GM23338 (cell line): ENCODE data around the gene SLC10A2. TPM values are rescaled to one million over a fixed set of nuclear protein-coding genes. Genes with fewer than 3 reads are reported as not detected.

Experiments used
- ATAC-seq: fragments of 200-7000 bp; cut with Tn5 transposase; 3 replicates; pipeline ENCODE4 v1.9.1; 2020
- DNase-seq: peaks from one replicate; pipeline ENCODE4 v3.0.0-alpha.2; 2015; ENCODE audit warnings: low spot score
- H2AFZ ChIP-seq: fragments of 200-600 bp; sonication (generic); 2 replicates; pipeline ENCODE4 v1.8.0; 2016; ENCODE audit warnings: antibody characterized with exemption, mild to moderate bottlenecking, moderate library complexity
- H3F3A ChIP-seq: fragments of 200-600 bp; sonication (generic); replicated peaks from 2 replicates; pipeline ENCODE4 v1.8.0; 2017; ENCODE audit warnings: antibody characterized with exemption, mixed run types, low read depth
- H3K27ac ChIP-seq: fragments of 200-600 bp; sonication (generic); 2 replicates; pipeline ENCODE4 v1.6.1; 2016; ENCODE audit warnings: low read depth
- H3K27me3 ChIP-seq: fragments of 200-600 bp; sonication (generic); 2 replicates; pipeline ENCODE4 v1.8.0; 2016; ENCODE audit warnings: mild to moderate bottlenecking, mixed run types, moderate library complexity; ENCODE audit not compliant: insufficient read depth
- H3K36me3 ChIP-seq: fragments of 200-600 bp; sonication (generic); 2 replicates; pipeline ENCODE4 v1.8.0; 2016; ENCODE audit warnings: mild to moderate bottlenecking; ENCODE audit not compliant: insufficient read depth
- H3K4me1 ChIP-seq: fragments of 200-600 bp; sonication (generic); 2 replicates; pipeline ENCODE4 v1.8.0; 2016; ENCODE audit warnings: mild to moderate bottlenecking, moderate library complexity; ENCODE audit not compliant: insufficient read depth
- H3K4me2 ChIP-seq: fragments of 200-600 bp; sonication (generic); 2 replicates; pipeline ENCODE4 v1.7.1; 2017; ENCODE audit warnings: mixed run types
- H3K4me3 ChIP-seq: fragments of 200-600 bp; sonication (generic); 2 replicates; pipeline ENCODE4 v1.6.1; 2016; ENCODE audit warnings: mixed run types
- H3K79me2 ChIP-seq: fragments of 200-600 bp; sonication (generic); replicated peaks from 2 replicates; pipeline ENCODE4 v1.8.0; 2017; ENCODE audit warnings: mild to moderate bottlenecking; ENCODE audit not compliant: insufficient read depth
- H3K9me2 ChIP-seq: fragments of 200-600 bp; sonication (generic); 2 replicates; pipeline ENCODE4 v1.8.0; 2017; ENCODE audit not compliant: insufficient read depth
- H4K20me1 ChIP-seq: fragments of 200-600 bp; sonication (generic); replicated peaks from 2 replicates; pipeline ENCODE4 v1.8.0; 2017; ENCODE audit warnings: mild to moderate bottlenecking; ENCODE audit not compliant: insufficient read depth
- H3K27ac Mint-ChIP-seq: 2 replicates; pipeline ENCODE4 v1.8.0; 2020; ENCODE audit warnings: inconsistent platforms, mild to moderate bottlenecking, moderate library complexity, mixed read lengths
- H3K27me3 Mint-ChIP-seq: 3 replicates; pipeline ENCODE4 v1.8.0; 2022; ENCODE audit warnings: low read depth, mild to moderate bottlenecking, moderate library complexity, mixed read lengths, inconsistent platforms; ENCODE audit not compliant: insufficient read depth, poor library complexity
- H3K36me3 Mint-ChIP-seq: 3 replicates; pipeline ENCODE4 v1.8.0; 2021; ENCODE audit warnings: low read depth, mild to moderate bottlenecking, inconsistent platforms, moderate library complexity, mixed read lengths
- H3K4me1 Mint-ChIP-seq: 3 replicates; pipeline ENCODE4 v1.8.0; 2020; ENCODE audit warnings: mild to moderate bottlenecking, inconsistent platforms, mixed read lengths
- H3K4me3 Mint-ChIP-seq: 3 replicates; pipeline ENCODE4 v1.8.0; 2021; ENCODE audit warnings: moderate library complexity, mild to moderate bottlenecking, inconsistent platforms, mixed read lengths
- H3K9me3 Mint-ChIP-seq: 3 replicates; pipeline ENCODE4 v1.8.0; 2020; ENCODE audit warnings: moderate library complexity, mild to moderate bottlenecking, inconsistent platforms, mixed read lengths
- CREB1 ChIP-seq: fragments of 250-450 bp; sonication (Bioruptor Pico); IDR thresholded peaks from 2 replicates; pipeline ENCODE4 v1.5.0; 2020; ENCODE audit warnings: low read depth, mild to moderate bottlenecking, moderate library complexity
- EZH2 ChIP-seq: fragments of 200-600 bp; sonication (generic); IDR thresholded peaks from one replicate; pipeline ENCODE4 v1.8.0; 2017; ENCODE audit warnings: antibody characterized with exemption, mild to moderate bottlenecking, low read depth; ENCODE audit not compliant: unreplicated experiment
- EZH2phosphoT487 ChIP-seq: fragments of 200-600 bp; sonication (generic); IDR thresholded peaks from one replicate; pipeline ENCODE4 v1.8.1; 2018; ENCODE audit warnings: antibody characterized with exemption; ENCODE audit not compliant: unreplicated experiment
- JUNB ChIP-seq: IDR thresholded peaks from one replicate; pipeline ENCODE4 v1.6.1; 2016; ENCODE audit warnings: antibody characterized with exemption; ENCODE audit not compliant: unreplicated experiment
- NANOG ChIP-seq: IDR thresholded peaks from 2 replicates; pipeline ENCODE4 v1.6.1; 2016; ENCODE audit warnings: antibody characterized with exemption, borderline replicate concordance
- POLR2AphosphoS5 ChIP-seq: IDR thresholded peaks from 2 replicates; pipeline ENCODE4 v1.6.1; 2016; ENCODE audit warnings: antibody characterized with exemption, low read depth
- STAT1 ChIP-seq: IDR thresholded peaks from one replicate; pipeline ENCODE4 v1.6.1; 2016; ENCODE audit warnings: antibody characterized with exemption; ENCODE audit not compliant: unreplicated experiment
- ZNF114 ChIP-seq: fragments of 250-450 bp; sonication (Bioruptor Pico); IDR thresholded peaks from 2 replicates; pipeline ENCODE4 v1.5.0; 2020; ENCODE audit warnings: mild to moderate bottlenecking, moderate library complexity
- ZNF331 ChIP-seq: fragments of 250-450 bp; sonication (Bioruptor Pico); IDR thresholded peaks from 2 replicates; pipeline ENCODE4 v1.5.0; 2020; ENCODE audit warnings: low read depth, mild to moderate bottlenecking, moderate library complexity
- polyA plus RNA-seq: library from polyadenylated mRNA; unstranded; fragments of >200 nt; fragmentation: Nextera tagmentation; extraction: Ambion mirVana; gene quantifications from 2 replicates; pipeline ENCODE4 v1.2.1, GENCODE V29; 2016
- total RNA-seq: library from RNA; depleted of rRNA; stranded (reverse); fragments of >200 nt; shearing (Covaris generic); gene quantifications from 2 replicates; pipeline ENCODE4 v1.2.3, GENCODE V29; 2014
- TF ChIP-seq, protein P1 (sequence below): IDR thresholded peaks from 2 replicates; pipeline ENCODE4 v1.6.1; 2016; ENCODE audit warnings: antibody characterized with exemption
- TF ChIP-seq, protein P2 (sequence below), 2 experiments: fragments of 200-600 bp in 1 of 2; sonication (generic) in 1 of 2; conservative IDR thresholded peaks; 2 replicates each; pipeline versions ENCODE4 v1.5.1 to v1.6.1; 2016 to 2017; ENCODE audit warnings: antibody characterized with exemption in 2 of 2, low read depth in 2 of 2, mild to moderate bottlenecking in 2 of 2, moderate library complexity in 1 of 2
- TF ChIP-seq, protein P3 (sequence below): IDR thresholded peaks from one replicate; pipeline ENCODE4 v1.6.1; 2018; ENCODE audit warnings: antibody characterized with exemption; ENCODE audit not compliant: unreplicated experiment
- TF ChIP-seq, protein P4 (sequence below): fragments of 250-450 bp; sonication (Bioruptor Pico); IDR thresholded peaks from 2 replicates; pipeline ENCODE4 v1.5.0; 2020; ENCODE audit warnings: mild to moderate bottlenecking, moderate library complexity

The SLC10A2 gene
- total and polyA plus RNA-seq, 2 experiments from 2014 or later: not detected

DNA sequence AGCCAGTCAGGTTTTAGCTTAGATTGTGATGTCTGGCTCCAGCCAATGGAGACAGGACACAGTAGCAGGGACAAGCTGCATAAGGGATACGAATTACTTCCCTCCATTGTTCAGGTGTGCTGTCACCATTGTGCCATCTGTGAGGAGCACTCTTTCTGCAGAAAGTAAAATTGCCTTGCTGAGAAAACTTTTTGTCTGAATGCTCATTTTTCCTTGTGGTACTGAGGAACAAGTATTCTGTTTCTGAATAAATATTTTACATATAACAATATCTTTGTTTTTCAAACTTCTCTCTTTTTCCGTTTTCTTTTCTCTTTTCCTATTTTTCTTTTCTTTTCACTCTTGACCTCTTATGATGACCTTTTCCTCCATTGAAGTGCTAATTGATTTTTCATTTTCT lies 10.2 kb downstream of the SLC10A2 start:
- H3K4me1 ChIP-seq: no peaks in the 10 kb centered on the region
- H3K4me3 ChIP-seq: no peak overlapping the region
- no peak overlapping the region for H3K4me3 Mint-ChIP-seq
- no peaks in the 10 kb centered on the region for H3K27me3 ChIP-seq
- H3F3A ChIP-seq: no peaks in the 10 kb centered on the region
- H3K27me3 Mint-ChIP-seq: peaks cover 5% of the 10 kb centered on the region
- no peaks in the 10 kb centered on the region for H4K20me1 ChIP-seq
- ATAC-seq (no peak), DNase-seq (no peak)
- H3K4me1 Mint-ChIP-seq: no peaks in the 10 kb centered on the region
- peaks cover 55% of the 10 kb centered on the region for H3K9me3 Mint-ChIP-seq
- H3K27ac Mint-ChIP-seq: no peak overlapping the region
- no peak overlapping the region for H3K4me2 ChIP-seq
- TF ChIP-seq NANOG (no peak), CREB1 (CRISPR knock-in tag) (no peak), POLR2AphosphoS5 (no peak), ZNF114 (CRISPR knock-in tag) (no peak), JUNB (no peak), EZH2 (no peak), STAT1 (no peak), EZH2phosphoT487 (no peak), ZNF331 (CRISPR knock-in tag) (no peak)
- TF ChIP-seq, protein P1, sequence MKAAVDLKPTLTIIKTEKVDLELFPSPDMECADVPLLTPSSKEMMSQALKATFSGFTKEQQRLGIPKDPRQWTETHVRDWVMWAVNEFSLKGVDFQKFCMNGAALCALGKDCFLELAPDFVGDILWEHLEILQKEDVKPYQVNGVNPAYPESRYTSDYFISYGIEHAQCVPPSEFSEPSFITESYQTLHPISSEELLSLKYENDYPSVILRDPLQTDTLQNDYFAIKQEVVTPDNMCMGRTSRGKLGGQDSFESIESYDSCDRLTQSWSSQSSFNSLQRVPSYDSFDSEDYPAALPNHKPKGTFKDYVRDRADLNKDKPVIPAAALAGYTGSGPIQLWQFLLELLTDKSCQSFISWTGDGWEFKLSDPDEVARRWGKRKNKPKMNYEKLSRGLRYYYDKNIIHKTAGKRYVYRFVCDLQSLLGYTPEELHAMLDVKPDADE: no peak
- TF ChIP-seq, protein P2, sequence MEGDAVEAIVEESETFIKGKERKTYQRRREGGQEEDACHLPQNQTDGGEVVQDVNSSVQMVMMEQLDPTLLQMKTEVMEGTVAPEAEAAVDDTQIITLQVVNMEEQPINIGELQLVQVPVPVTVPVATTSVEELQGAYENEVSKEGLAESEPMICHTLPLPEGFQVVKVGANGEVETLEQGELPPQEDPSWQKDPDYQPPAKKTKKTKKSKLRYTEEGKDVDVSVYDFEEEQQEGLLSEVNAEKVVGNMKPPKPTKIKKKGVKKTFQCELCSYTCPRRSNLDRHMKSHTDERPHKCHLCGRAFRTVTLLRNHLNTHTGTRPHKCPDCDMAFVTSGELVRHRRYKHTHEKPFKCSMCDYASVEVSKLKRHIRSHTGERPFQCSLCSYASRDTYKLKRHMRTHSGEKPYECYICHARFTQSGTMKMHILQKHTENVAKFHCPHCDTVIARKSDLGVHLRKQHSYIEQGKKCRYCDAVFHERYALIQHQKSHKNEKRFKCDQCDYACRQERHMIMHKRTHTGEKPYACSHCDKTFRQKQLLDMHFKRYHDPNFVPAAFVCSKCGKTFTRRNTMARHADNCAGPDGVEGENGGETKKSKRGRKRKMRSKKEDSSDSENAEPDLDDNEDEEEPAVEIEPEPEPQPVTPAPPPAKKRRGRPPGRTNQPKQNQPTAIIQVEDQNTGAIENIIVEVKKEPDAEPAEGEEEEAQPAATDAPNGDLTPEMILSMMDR (conservative IDR thresholded peaks at IDR 0.05; ENCODE audit: low read depth in 2 of 2): no peak
- TF ChIP-seq, protein P3, sequence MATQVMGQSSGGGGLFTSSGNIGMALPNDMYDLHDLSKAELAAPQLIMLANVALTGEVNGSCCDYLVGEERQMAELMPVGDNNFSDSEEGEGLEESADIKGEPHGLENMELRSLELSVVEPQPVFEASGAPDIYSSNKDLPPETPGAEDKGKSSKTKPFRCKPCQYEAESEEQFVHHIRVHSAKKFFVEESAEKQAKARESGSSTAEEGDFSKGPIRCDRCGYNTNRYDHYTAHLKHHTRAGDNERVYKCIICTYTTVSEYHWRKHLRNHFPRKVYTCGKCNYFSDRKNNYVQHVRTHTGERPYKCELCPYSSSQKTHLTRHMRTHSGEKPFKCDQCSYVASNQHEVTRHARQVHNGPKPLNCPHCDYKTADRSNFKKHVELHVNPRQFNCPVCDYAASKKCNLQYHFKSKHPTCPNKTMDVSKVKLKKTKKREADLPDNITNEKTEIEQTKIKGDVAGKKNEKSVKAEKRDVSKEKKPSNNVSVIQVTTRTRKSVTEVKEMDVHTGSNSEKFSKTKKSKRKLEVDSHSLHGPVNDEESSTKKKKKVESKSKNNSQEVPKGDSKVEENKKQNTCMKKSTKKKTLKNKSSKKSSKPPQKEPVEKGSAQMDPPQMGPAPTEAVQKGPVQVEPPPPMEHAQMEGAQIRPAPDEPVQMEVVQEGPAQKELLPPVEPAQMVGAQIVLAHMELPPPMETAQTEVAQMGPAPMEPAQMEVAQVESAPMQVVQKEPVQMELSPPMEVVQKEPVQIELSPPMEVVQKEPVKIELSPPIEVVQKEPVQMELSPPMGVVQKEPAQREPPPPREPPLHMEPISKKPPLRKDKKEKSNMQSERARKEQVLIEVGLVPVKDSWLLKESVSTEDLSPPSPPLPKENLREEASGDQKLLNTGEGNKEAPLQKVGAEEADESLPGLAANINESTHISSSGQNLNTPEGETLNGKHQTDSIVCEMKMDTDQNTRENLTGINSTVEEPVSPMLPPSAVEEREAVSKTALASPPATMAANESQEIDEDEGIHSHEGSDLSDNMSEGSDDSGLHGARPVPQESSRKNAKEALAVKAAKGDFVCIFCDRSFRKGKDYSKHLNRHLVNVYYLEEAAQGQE: no peak
- TF ChIP-seq, protein P4, sequence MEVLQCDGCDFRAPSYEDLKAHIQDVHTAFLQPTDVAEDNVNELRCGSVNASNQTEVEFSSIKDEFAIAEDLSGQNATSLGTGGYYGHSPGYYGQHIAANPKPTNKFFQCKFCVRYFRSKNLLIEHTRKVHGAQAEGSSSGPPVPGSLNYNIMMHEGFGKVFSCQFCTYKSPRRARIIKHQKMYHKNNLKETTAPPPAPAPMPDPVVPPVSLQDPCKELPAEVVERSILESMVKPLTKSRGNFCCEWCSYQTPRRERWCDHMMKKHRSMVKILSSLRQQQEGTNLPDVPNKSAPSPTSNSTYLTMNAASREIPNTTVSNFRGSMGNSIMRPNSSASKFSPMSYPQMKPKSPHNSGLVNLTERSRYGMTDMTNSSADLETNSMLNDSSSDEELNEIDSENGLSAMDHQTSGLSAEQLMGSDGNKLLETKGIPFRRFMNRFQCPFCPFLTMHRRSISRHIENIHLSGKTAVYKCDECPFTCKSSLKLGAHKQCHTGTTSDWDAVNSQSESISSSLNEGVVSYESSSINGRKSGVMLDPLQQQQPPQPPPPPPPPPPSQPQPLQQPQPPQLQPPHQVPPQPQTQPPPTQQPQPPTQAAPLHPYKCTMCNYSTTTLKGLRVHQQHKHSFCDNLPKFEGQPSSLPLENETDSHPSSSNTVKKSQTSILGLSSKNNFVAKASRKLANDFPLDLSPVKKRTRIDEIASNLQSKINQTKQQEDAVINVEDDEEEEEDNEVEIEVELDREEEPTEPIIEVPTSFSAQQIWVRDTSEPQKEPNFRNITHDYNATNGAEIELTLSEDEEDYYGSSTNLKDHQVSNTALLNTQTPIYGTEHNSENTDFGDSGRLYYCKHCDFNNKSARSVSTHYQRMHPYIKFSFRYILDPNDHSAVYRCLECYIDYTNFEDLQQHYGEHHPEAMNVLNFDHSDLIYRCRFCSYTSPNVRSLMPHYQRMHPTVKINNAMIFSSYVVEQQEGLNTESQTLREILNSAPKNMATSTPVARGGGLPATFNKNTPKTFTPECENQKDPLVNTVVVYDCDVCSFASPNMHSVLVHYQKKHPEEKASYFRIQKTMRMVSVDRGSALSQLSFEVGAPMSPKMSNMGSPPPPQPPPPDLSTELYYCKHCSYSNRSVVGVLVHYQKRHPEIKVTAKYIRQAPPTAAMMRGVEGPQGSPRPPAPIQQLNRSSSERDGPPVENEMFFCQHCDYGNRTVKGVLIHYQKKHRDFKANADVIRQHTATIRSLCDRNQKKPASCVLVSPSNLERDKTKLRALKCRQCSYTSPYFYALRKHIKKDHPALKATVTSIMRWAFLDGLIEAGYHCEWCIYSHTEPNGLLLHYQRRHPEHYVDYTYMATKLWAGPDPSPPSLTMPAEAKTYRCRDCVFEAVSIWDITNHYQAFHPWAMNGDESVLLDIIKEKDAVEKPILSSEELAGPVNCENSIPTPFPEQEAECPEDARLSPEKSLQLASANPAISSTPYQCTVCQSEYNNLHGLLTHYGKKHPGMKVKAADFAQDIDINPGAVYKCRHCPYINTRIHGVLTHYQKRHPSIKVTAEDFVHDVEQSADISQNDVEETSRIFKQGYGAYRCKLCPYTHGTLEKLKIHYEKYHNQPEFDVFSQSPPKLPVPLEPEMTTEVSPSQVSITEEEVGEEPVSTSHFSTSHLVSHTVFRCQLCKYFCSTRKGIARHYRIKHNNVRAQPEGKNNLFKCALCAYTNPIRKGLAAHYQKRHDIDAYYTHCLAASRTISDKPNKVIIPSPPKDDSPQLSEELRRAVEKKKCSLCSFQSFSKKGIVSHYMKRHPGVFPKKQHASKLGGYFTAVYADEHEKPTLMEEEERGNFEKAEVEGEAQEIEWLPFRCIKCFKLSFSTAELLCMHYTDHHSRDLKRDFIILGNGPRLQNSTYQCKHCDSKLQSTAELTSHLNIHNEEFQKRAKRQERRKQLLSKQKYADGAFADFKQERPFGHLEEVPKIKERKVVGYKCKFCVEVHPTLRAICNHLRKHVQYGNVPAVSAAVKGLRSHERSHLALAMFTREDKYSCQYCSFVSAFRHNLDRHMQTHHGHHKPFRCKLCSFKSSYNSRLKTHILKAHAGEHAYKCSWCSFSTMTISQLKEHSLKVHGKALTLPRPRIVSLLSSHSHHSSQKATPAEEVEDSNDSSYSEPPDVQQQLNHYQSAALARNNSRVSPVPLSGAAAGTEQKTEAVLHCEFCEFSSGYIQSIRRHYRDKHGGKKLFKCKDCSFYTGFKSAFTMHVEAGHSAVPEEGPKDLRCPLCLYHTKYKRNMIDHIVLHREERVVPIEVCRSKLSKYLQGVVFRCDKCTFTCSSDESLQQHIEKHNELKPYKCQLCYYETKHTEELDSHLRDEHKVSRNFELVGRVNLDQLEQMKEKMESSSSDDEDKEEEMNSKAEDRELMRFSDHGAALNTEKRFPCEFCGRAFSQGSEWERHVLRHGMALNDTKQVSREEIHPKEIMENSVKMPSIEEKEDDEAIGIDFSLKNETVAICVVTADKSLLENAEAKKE (CRISPR knock-in tag): no peak
- H2AFZ ChIP-seq: no peak overlapping the region
- H3K9me2 ChIP-seq: peaks cover 8% of the 10 kb centered on the region; the same call in 1 of the 2 replicates
- H3K79me2 ChIP-seq: no peaks in the 10 kb centered on the region
- no peak overlapping the region for H3K27ac ChIP-seq
- peaks cover 32% of the 10 kb centered on the region for H3K36me3 Mint-ChIP-seq
- peaks cover 6% of the 10 kb centered on the region; the same call in 1 of the 2 replicates for H3K36me3 ChIP-seq
